Measurements from ENCODE around the gene NGF. TPM values are rescaled to one million over a fixed set of nuclear protein-coding genes. Genes with fewer than 3 reads are reported as not detected.

NGF gene
- total RNA-seq, 4 donors from 2014 or later = 2.9 to 7.5 (median 3.8) TPM

DNA sequence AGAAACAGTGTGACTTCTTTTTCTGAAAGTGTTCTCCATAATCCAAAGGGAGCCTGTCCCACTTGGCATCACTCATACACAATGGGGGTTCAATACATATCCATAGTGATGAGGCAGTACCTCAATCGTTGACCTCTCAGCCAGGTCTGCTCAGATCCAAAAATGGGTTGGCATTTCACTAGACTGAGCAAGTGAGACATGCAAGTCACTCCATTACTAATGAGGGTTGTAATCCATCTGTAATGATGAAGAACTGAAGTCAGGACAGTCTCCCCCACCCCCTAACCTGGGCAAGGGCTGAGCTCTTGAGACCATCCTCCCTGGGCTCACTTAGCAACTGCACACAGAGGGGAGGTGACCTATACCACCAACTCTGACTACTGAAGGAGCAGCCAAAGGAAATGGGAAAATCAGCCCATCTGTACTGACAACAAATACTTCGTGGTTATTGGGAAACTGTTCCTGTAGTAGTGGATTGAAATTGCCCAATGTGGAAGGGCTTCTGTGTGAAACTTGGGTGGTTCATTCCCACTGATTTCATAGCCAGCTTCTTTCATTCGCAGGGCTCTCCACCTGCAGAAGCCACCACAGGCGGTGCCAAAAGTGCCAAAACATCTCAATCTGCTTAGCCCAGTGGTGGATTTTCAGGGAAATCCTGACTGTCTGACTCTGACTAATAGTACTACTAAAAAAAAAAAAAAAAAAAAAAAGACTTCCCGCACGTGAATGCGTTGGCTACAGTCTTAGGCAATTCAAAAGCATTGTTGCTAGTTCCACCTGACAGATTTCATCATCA, 5.0 kb downstream of the NGF start:
- DNase-seq (ENCODE audit: extremely low spot score) = no peak

GRCh38 chr1:115331558-115332331, 6.3 kb downstream of the NGF start:
- intact Hi-C loops (cut with DNase I) = no loop called here

More for the DNA sequence above, 5.0 kb downstream of the NGF start:
- 65% methylated on average over 7 of the region's 7 CpGs for WGBS
- no peak overlapping the region for H3K4me3 ChIP-seq
- H3K36me3 ChIP-seq = no peaks in the 10 kb centered on the region
- no peaks in the 10 kb centered on the region for H3K9me3 ChIP-seq
- H3K27me3 ChIP-seq = peaks cover 0 to 14% (median 6%) of the 10 kb centered on the region in 4 donors
- peak overlapping the region; percentile 44 to 65 (median 58) for H3K27ac ChIP-seq (replicated peaks in 1 of 4)
- intact Hi-C loops (cut with DNase I) = no loop called here
- TF ChIP-seq POLR2AphosphoS5 (IDR thresholded peaks at IDR 0.05) = peak; percentile 4 to 50
- TF ChIP-seq EP300 (IDR thresholded peaks at IDR 0.05) = no peak
- TF ChIP-seq POLR2A (IDR thresholded peaks at IDR 0.05; ENCODE audit: low read depth) = no peak
- no peak for TF ChIP-seq CTCF (IDR thresholded peaks at IDR 0.05)
- peaks cover 7 to 44% (median 40%) of the 10 kb centered on the region in 4 donors for H3K4me1 ChIP-seq

DNA sequence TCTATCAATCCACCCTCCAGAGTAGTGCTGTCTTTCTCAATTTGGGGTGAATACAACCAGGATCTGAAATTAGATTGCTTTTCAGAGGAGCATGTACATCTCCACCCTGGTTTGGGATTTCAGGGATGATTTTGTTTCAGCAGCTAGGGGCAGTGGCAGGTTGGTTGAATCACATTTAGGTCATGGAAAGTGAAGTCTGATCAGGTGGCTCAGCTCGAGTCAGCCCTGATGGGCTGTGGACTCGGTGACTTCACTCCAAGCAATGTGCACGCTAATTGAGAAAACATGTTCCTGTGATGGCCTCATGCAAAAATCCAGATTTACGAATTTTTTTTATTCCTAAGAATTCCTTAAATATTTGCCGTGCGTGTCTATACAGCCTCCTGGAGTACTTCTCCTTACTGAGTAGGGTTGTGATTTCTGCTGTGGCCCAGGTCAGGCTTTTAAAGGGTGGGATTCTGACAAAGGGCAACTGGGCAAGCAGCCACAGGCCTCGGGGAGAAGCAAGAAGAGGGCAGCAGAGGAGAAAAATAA, 7.5 kb downstream of the NGF start:
- no peak overlapping the region for H3K4me3 ChIP-seq
- peak overlapping the region; percentile 30 to 69 (median 58) for H3K27ac ChIP-seq (replicated peaks in 1 of 4)
- intact Hi-C loops (cut with DNase I) = no loop called here
- no peak for DNase-seq (ENCODE audit: extremely low spot score)
- TF ChIP-seq POLR2AphosphoS5 (IDR thresholded peaks at IDR 0.05) (peak; percentile 21 to 32), CTCF (IDR thresholded peaks at IDR 0.05) (no peak)
- 51% methylated on average over 7 of the region's 7 CpGs for WGBS
- no peaks in the 10 kb centered on the region for H3K36me3 ChIP-seq
- peaks cover 7 to 34% (median 27%) of the 10 kb centered on the region in 4 donors for H3K4me1 ChIP-seq
- no peaks in the 10 kb centered on the region for H3K9me3 ChIP-seq
- no peaks in the 10 kb centered on the region for H3K27me3 ChIP-seq

More at GRCh38 chr1:115331558-115332331, 6.3 kb downstream of the NGF start:
- Histone ChIP-seq H3K27me3 (peaks cover 0 to 4% (median 0%) of the 10 kb centered on the region in 4 donors), H3K36me3 (no peaks in the 10 kb centered on the region), H3K4me1 (peaks cover 7 to 36% (median 31%) of the 10 kb centered on the region in 4 donors), H3K27ac (replicated peaks in 1 of 4) (peak overlapping the region; percentile 44 to 69 (median 58)), H3K4me3 (peak overlapping the region in 1 of 4 donors; percentile 7), H3K9me3 (no peaks in the 10 kb centered on the region)
- 75% methylated on average over 5 of the region's 5 CpGs for WGBS
- TF ChIP-seq CTCF (IDR thresholded peaks at IDR 0.05) (no peak), POLR2A (IDR thresholded peaks at IDR 0.05; ENCODE audit: low read depth) (no peak), POLR2AphosphoS5 (IDR thresholded peaks at IDR 0.05) (no peak), EP300 (IDR thresholded peaks at IDR 0.05) (no peak)
- no peak for DNase-seq (ENCODE audit: extremely low spot score)

DNA sequence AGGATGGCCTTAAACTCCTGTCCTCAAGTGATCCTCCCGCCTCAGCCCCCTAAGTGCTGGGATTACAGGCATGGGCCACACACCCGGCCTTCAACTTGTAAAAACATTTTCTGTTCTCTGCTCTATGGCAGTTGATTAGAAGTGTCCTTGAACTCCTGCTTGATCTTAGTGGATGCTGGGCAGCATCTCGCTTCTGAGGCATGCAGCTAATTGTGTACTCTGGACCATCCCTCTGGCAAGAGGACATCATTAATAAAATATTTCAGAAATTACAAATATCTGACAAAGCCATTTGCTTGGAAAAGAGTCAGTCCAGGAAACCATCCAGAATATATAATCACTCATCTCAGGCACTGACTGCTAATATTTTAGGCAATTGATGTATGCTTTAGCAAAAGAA, 8.1 kb downstream of the NGF start:
- Histone ChIP-seq H3K27ac (replicated peaks in 1 of 4) (peak overlapping the region in 3 of 4 donors; percentile 52 to 69 (median 65)), H3K4me1 (peaks cover 7 to 34% (median 27%) of the 10 kb centered on the region in 4 donors)
- WGBS = 55% methylated on average over 3 of the region's 3 CpGs

DNA sequence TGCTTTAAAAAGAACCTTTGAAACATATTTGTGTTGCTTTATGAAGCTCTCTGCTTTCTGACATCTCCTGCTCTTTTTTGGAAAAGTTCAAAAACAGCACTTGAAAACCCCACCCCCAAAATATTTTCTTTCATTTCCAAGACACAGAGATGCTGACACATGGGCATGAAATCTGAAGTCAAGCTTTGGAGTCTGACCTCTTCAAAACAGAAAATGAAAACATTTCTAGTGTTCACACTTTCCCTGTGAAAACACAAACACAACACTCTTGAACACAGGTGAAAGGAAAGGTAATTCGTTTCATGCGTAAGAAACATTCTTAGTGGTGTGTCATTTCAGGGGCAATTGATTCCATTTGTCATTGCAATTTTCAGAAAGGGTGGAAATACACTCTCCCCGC, 10.8 kb downstream of the NGF start:
- no peak for DNase-seq (ENCODE audit: extremely low spot score)
- intact Hi-C loops (cut with DNase I) = no loop called here
- H3K27ac ChIP-seq (replicated peaks in 1 of 4) = no peak overlapping the region
- no peak overlapping the region for H3K4me3 ChIP-seq
- 94% methylated on average over 3 of the region's 3 CpGs for WGBS
- H3K9me3 ChIP-seq = no peaks in the 10 kb centered on the region
- TF ChIP-seq POLR2A (IDR thresholded peaks at IDR 0.05; ENCODE audit: low read depth) = no peak
- no peak for TF ChIP-seq POLR2AphosphoS5 (IDR thresholded peaks at IDR 0.05)
- TF ChIP-seq EP300 (IDR thresholded peaks at IDR 0.05) = no peak
- peaks cover 7 to 23% (median 20%) of the 10 kb centered on the region in 4 donors for H3K4me1 ChIP-seq
- H3K36me3 ChIP-seq = no peaks in the 10 kb centered on the region
- H3K27me3 ChIP-seq = no peaks in the 10 kb centered on the region

More for the DNA sequence above, 8.1 kb downstream of the NGF start:
- TF ChIP-seq POLR2A (IDR thresholded peaks at IDR 0.05; ENCODE audit: low read depth) (no peak), POLR2AphosphoS5 (IDR thresholded peaks at IDR 0.05) (no peak), EP300 (IDR thresholded peaks at IDR 0.05) (no peak)
- H3K9me3 ChIP-seq = no peaks in the 10 kb centered on the region
- H3K27me3 ChIP-seq = no peaks in the 10 kb centered on the region
- no peak overlapping the region for H3K4me3 ChIP-seq
- no peaks in the 10 kb centered on the region for H3K36me3 ChIP-seq
- no peak for DNase-seq (ENCODE audit: extremely low spot score)
- intact Hi-C loops (cut with DNase I) = no loop called here
